NB4 (cell line): Measurements from ENCODE around the gene EXTL2.

Experiments used
- DNase-seq: peaks from one replicate; pipeline ENCODE4 v3.0.0; 2010; ENCODE audit warnings: low read depth
- H3K4me3 ChIP-seq: one replicate; pipeline ENCODE4 v1.5.1; 2011; ENCODE audit warnings: mild to moderate bottlenecking, low read depth, low read length, moderate library complexity
- CTCF ChIP-seq: IDR thresholded peaks from one replicate; pipeline ENCODE4 v1.5.1; 2012; ENCODE audit warnings: low read depth, low read length
- MAX ChIP-seq: IDR thresholded peaks from 2 replicates; pipeline ENCODE4 v1.6.1; 2011; ENCODE audit warnings: low read depth, low read length
- MYC ChIP-seq: IDR thresholded peaks from 2 replicates; pipeline ENCODE4 v1.6.1; 2011; ENCODE audit warnings: low read depth, low read length
- POLR2A ChIP-seq: IDR thresholded peaks from 2 replicates; pipeline ENCODE4 v1.6.1; 2011; ENCODE audit warnings: mild to moderate bottlenecking; ENCODE audit not compliant: insufficient read length; ENCODE audit errors: extremely low read depth

EXTL2 gene, protein sequence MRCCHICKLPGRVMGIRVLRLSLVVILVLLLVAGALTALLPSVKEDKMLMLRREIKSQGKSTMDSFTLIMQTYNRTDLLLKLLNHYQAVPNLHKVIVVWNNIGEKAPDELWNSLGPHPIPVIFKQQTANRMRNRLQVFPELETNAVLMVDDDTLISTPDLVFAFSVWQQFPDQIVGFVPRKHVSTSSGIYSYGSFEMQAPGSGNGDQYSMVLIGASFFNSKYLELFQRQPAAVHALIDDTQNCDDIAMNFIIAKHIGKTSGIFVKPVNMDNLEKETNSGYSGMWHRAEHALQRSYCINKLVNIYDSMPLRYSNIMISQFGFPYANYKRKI

GRCh38 chr1:100894603-100895539, at the start of gene EXTL2:
TSS of gene EXTL2 (minus strand) at chr1:100894842. CDS start at chr1:100888757, 6,085 bp downstream.
- TF ChIP-seq POLR2A (peak; percentile 26), MAX (peak; percentile 57; the same call in 1 of the 2 replicates), MYC (no peak)
- DNase-seq: peak; percentile 80
- H3K4me3 ChIP-seq: peak within 1 kb of the TSS; percentile 96

- no peak for TF ChIP-seq CTCF
- TF ChIP-seq POLR2A: no peak
- TF ChIP-seq MAX: no peak
- no peak for TF ChIP-seq MYC
- H3K4me3 ChIP-seq: no peak overlapping the region
- no peak for DNase-seq
These were observed 48.9 kb upstream of the EXTL2 start for GRCh38 chr1:100943533-100943932.

DNA sequence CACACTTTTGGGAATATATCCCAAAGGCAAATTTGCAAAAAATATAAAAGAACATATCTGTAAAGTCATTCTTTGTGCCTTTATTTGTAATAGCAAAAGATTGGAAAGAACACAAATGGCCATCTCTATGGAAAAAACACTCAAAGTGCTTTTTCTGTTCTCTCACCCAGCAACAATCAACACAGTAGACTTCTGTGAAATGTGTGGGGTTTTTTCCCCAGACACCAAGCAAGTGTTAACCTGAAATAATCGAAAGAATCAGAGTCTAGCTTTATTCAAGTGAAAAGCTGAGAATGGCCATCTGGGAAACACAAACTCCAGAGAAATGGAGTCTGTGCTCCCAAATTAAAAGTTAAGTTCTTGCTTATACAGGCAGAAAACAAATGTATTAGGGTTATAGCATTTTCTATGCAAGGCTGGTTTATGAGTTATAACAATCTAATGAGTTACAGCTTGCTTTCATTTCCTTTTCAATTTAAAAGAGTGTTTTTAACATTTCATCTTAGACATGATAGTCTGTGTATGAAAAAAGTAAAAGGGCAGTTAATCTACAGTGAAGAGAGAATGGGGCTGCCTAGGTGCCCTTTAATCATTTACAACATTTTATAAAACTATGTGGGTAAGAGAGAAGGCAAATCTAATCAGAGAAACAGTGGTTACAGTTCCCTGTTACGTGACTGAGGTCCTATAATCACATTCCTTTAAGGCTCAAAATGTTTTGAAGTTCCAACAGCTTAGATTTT, 47.8 kb upstream of the EXTL2 start:
- H3K4me3 ChIP-seq: no peak overlapping the region
- no peak for DNase-seq
- TF ChIP-seq MAX: no peak
- TF ChIP-seq MYC: no peak
- no peak for TF ChIP-seq POLR2A
- no peak for TF ChIP-seq CTCF

DNA sequence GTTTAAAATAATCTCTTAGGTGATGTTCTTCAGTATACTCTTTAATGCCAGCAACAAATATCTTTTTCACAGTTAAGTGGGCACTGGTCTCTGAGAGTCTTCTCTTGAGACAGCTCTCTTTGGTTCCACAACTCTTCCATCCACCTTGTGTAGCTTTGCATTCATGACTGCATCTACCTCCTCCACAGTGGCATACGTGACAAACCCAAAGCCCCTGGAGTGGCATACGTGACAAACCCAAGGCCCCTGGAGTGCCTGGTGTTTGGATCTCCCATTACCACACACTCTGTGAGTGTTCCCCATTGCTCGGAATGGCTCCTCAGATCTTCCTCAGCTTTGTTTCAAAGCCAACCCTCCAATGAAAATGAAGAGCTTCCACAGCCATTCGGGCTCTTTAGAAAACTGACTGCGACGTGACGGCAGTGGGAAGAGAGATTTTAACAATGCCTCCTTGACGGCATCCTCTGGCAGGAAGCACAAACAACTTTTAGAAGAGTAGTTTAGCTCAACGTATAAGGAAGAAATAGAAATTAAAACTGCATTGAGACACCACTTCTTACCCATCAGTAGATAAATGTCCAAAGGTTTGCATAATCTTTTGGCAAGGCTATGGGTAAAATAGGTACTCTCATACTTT, 47.1 kb upstream of the EXTL2 start:
- TF ChIP-seq CTCF (no peak), POLR2A (no peak), MYC (no peak), MAX (no peak)
- no peak for DNase-seq
- no peak overlapping the region for H3K4me3 ChIP-seq

GRCh38 chr1:100941098-100941527, 46.5 kb upstream of the EXTL2 start:
- no peak for TF ChIP-seq CTCF
- TF ChIP-seq POLR2A: no peak
- TF ChIP-seq MAX: no peak
- TF ChIP-seq MYC: no peak
- no peak for DNase-seq

More at GRCh38 chr1:100941098-100941527, 46.5 kb upstream of the EXTL2 start:
- H3K4me3 ChIP-seq: no peak overlapping the region
